ENCODE data around the gene STK32C. TPM values are rescaled to one million over a fixed set of nuclear protein-coding genes. Genes with fewer than 3 reads are reported as not detected.
"Not testable (repeated sequence)": the region's sequence is repeated elsewhere in the genome, so short reads cannot be mapped to it uniquely, and the experiment has no call there.

Gene STK32C
- total RNA-seq, 1 donor = 6.7 TPM

GRCh38 chr10:132352462-132353308 is 44.9 kb upstream of the STK32C start:
- TF ChIP-seq CTCF (IDR thresholded peaks at IDR 0.05; ENCODE audit: insufficient read depth, low read length) = peak; percentile 84
- not testable (repeated sequence) for H3K4me3 ChIP-seq (ENCODE audit: low read depth, low read length)
- peak; percentile 61 for DNase-seq (ENCODE audit: low read depth)

GRCh38 chr10:132351611-132352010 is 43.9 kb upstream of the STK32C start:
- H3K4me3 ChIP-seq (ENCODE audit: low read depth, low read length) = no peak overlapping the region
- DNase-seq (ENCODE audit: low read depth) = no peak
- no peak for TF ChIP-seq CTCF (IDR thresholded peaks at IDR 0.05; ENCODE audit: insufficient read depth, low read length)

- DNase-seq (ENCODE audit: low read depth) = no peak
- no peak overlapping the region for H3K4me3 ChIP-seq (ENCODE audit: low read depth, low read length)
- TF ChIP-seq CTCF (IDR thresholded peaks at IDR 0.05; ENCODE audit: insufficient read depth, low read length) = no peak
Observed at GRCh38 chr10:132350946-132351345, 43.2 kb upstream of the STK32C start.

GRCh38 chr10:132350391-132350790 is 42.6 kb upstream of the STK32C start:
- TF ChIP-seq CTCF (IDR thresholded peaks at IDR 0.05; ENCODE audit: insufficient read depth, low read length) = no peak
- DNase-seq (ENCODE audit: low read depth) = no peak

GRCh38 chr10:132349766-132350165 is 42.0 kb upstream of the STK32C start:
- no peak overlapping the region for H3K4me3 ChIP-seq (ENCODE audit: low read depth, low read length)
- no peak for DNase-seq (ENCODE audit: low read depth)
- TF ChIP-seq CTCF (IDR thresholded peaks at IDR 0.05; ENCODE audit: insufficient read depth, low read length) = no peak

More at GRCh38 chr10:132350391-132350790, 42.6 kb upstream of the STK32C start:
- H3K4me3 ChIP-seq (ENCODE audit: low read depth, low read length) = no peak overlapping the region

- no peak for TF ChIP-seq CTCF (IDR thresholded peaks at IDR 0.05; ENCODE audit: insufficient read depth, low read length)
- no peak overlapping the region for H3K4me3 ChIP-seq (ENCODE audit: low read depth, low read length)
- DNase-seq (ENCODE audit: low read depth) = no peak
Observed at GRCh38 chr10:132347931-132348267, 40.1 kb upstream of the STK32C start.
